Upper lobe of right lung (tissue), 1 donor: ENCODE data around the gene FAM43A. TPM values are rescaled to one million over a fixed set of nuclear protein-coding genes. Genes with fewer than 3 reads are reported as not detected.

Source experiments
- ATAC-seq: fragments of 200-7000 bp; cut with Tn5 transposase; one replicate; pipeline ENCODE4 v1.9.1; 2020; ENCODE audit warnings: mild to moderate bottlenecking, moderate library complexity
- DNase-seq: peaks from one replicate; pipeline ENCODE4 v3.0.0-alpha.2; 2020
- H3K27ac ChIP-seq: fragments of 200-600 bp; one replicate; pipeline ENCODE4 v1.8.0; 2022
- H3K27me3 ChIP-seq: fragments of 200-600 bp; one replicate; pipeline ENCODE4 v1.8.0; 2022; ENCODE audit warnings: mild to moderate bottlenecking
- H3K36me3 ChIP-seq: fragments of 200-600 bp; one replicate; pipeline ENCODE4 v1.8.0; 2022
- H3K4me1 ChIP-seq: fragments of 200-600 bp; one replicate; pipeline ENCODE4 v1.8.0; 2022
- H3K4me3 ChIP-seq: fragments of 200-600 bp; one replicate; pipeline ENCODE4 v1.8.0; 2022; ENCODE audit warnings: mild to moderate bottlenecking
- H3K9me3 ChIP-seq: fragments of 200-600 bp; one replicate; pipeline ENCODE4 v1.8.0; 2022
- intact Hi-C: fragments of 100-400 bp; cut with DNase I; formaldehyde crosslinking; loops from one replicate; pipeline ENCODE4 v1.11.0; 2022
- total RNA-seq: library from RNA; stranded (reverse); fragmentation: NEBNext Ultra II Directional; extraction: Animal tissue kit (Norgen Biotek cat#: 25700); gene quantifications from one replicate; pipeline ENCODE4 v1.2.1, GENCODE V29; 2021
- TF ChIP-seq, protein P1 (sequence below): fragments of 200-600 bp; IDR thresholded peaks from one replicate; pipeline ENCODE4 v1.8.0; 2022; ENCODE audit warnings: antibody characterized with exemption
- donor health status: DM: no; HTN: yes; CAD: no; lungs with severe emphysema.

The FAM43A gene
- total RNA-seq, 1 donor from 2014 or later = 25.7 TPM

DNA sequence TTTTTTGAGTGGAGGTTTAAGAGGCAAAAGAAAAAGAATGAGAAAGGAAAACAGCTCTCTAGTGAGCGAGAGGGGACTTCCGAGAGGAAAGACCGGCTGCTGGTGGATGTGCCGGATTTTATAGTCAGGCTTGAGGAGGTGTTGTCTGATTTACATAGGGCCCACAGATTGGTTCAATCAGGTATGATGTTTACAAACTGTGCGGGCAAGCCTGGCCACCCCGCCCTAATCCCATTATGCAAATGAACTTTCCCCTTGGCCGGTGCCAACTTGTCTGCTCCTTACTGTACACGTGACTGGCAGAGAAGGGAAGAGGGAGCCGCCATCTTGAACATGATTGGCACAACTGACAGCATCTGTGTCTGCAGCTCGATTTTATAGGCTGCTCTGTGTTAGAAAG, 44.7 kb downstream of the FAM43A start:
- intact Hi-C loops = no loop called here
- Histone ChIP-seq H3K9me3 (no peaks in the 10 kb centered on the region), H3K36me3 (no peaks in the 10 kb centered on the region), H3K4me1 (no peaks in the 10 kb centered on the region), H3K27ac (no peak overlapping the region), H3K4me3 (peak overlapping the region; percentile 5), H3K27me3 (no peaks in the 10 kb centered on the region)
- DNase-seq (no peak), ATAC-seq (peak; percentile 87)
- TF ChIP-seq, protein P1, sequence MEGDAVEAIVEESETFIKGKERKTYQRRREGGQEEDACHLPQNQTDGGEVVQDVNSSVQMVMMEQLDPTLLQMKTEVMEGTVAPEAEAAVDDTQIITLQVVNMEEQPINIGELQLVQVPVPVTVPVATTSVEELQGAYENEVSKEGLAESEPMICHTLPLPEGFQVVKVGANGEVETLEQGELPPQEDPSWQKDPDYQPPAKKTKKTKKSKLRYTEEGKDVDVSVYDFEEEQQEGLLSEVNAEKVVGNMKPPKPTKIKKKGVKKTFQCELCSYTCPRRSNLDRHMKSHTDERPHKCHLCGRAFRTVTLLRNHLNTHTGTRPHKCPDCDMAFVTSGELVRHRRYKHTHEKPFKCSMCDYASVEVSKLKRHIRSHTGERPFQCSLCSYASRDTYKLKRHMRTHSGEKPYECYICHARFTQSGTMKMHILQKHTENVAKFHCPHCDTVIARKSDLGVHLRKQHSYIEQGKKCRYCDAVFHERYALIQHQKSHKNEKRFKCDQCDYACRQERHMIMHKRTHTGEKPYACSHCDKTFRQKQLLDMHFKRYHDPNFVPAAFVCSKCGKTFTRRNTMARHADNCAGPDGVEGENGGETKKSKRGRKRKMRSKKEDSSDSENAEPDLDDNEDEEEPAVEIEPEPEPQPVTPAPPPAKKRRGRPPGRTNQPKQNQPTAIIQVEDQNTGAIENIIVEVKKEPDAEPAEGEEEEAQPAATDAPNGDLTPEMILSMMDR = no peak

DNA sequence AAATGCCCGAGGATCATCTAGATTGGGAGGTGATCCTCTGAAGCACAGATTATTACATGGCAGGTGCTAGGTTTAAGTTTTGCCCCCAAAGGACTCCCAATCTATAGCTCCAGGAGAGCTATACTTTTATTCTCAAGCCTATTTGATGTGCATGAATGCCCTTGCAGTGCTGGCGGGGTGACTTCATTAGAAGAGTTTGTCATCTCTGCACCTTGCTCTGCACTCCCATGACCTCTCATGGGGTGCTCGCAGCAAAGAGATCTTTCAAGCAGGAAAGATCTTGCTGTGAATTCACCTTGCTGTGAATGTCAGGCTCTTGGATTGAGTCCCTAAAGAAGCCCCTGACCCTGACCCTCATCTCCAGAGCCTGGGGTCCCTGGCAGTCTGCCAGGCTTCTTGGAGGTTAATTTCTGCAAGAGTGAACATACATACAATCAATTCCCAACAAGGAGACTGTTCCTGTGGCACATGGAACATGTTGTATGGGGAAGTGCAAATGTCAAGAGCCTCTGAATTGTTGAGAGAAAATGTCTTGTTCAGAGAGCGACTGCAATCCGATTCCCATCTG, 45.9 kb downstream of the FAM43A start:
- H3K27me3 ChIP-seq = no peaks in the 10 kb centered on the region
- ATAC-seq (no peak), DNase-seq (no peak)
- no peak overlapping the region for H3K27ac ChIP-seq
- H3K4me3 ChIP-seq = no peak overlapping the region
- H3K4me1 ChIP-seq = no peaks in the 10 kb centered on the region
- TF ChIP-seq, protein P1 = no peak
- intact Hi-C loops = no loop called here
- no peaks in the 10 kb centered on the region for H3K9me3 ChIP-seq
- no peaks in the 10 kb centered on the region for H3K36me3 ChIP-seq

DNA sequence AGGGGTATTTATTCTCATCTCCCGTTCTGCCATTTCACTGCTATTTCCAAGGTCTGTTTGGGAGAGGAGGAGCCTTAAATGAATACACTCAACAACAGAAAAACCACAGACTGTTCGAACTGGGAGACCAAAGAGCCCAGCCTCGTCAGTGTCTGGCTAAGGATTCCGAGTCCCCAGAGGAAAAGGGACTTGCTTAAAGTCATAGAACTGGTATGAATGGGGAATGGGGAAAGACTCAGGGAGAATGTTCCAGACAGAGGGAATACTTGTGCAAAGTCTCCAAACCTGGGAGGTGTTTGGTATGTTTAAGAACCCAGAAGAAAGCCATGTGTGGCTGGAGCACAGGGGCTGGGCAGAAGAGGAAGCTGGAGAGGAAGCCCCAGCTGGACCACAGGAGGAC, 46.9 kb downstream of the FAM43A start:
- DNase-seq (no peak), ATAC-seq (no peak)
- Histone ChIP-seq H3K27ac (no peak overlapping the region), H3K4me3 (no peak overlapping the region), H3K4me1 (no peaks in the 10 kb centered on the region), H3K9me3 (peaks cover 3% of the 10 kb centered on the region), H3K36me3 (no peaks in the 10 kb centered on the region), H3K27me3 (no peaks in the 10 kb centered on the region)
- intact Hi-C loops = no loop called here
- TF ChIP-seq, protein P1 = no peak

DNA sequence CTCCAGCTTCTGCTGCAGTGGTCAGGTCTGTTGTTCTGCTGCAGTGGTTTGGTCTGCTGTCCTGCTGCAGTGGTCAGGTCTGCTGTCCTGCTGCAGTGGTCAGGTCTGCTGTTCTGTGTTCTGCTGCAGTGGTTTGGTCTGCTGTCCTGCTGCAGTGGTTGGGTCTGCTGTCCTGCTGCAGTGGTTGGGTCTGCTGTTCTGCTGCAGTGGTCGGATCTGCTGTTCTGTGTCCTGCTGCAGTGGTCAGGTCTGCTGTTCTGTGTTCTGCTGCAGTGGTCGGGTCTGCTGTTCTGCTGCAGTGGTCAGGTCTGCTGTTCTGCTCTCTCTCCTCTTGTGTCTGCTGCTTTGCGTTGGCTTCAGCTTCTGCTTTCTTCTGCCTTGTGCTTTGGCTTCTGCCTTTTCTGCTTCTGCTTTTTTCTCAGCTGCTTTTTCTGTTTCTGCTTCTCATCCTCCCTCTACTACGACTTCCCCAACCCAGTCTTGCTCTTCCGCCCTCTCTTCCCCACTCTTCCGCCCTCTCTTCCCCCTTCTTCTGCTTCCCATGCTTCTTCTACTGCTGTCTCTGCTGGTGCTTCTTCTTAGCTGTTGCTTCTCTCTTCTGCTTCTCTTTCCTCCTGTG, 50.7 kb downstream of the FAM43A start:
- TF ChIP-seq, protein P1 = no peak
- H3K27ac ChIP-seq = no peak overlapping the region
- no peak overlapping the region for H3K4me3 ChIP-seq
- H3K4me1 ChIP-seq = no peaks in the 10 kb centered on the region
- intact Hi-C loops = no loop called here
- no peaks in the 10 kb centered on the region for H3K27me3 ChIP-seq
- ATAC-seq (peak; percentile 45), DNase-seq (no peak)
- peaks cover 4% of the 10 kb centered on the region for H3K9me3 ChIP-seq
- no peaks in the 10 kb centered on the region for H3K36me3 ChIP-seq

DNA sequence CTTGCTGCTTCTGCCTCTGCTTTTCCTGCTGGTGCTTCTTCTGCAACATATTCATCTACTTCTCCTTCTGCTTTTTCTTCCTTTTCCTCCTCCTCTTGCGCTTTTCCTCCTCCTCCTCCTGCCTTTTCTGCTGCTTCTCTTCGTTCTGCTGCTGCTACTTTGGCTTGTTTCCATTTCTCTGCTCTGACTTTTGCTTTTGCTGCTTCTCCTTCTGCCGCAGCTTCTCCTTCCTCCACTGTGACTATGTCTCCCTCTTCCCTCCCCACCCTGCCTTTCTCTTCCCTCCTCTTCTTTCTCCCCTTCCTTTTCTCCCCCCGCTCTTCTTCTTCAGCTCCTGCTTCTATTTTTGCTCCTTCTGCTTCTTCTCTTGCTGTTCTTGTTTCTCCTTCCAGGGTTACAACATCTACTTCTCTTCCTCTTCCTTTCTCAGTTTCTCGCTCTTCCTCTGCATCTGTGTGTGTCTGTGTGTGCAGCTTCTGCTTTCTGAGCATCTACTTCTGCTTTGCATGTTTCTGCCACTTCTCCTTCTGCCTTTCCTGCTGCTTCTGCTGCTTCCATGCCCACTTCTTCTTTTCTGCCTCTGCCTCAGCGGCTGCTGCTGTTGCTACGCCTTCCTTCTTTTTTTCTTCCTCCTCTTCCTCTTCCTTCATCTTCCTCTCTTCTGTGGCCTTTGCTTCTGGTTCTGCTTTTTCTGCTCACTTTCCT, 51.4 kb downstream of the FAM43A start:
- Histone ChIP-seq H3K4me1 (no peaks in the 10 kb centered on the region), H3K9me3 (peaks cover 4% of the 10 kb centered on the region), H3K36me3 (no peaks in the 10 kb centered on the region), H3K27me3 (no peaks in the 10 kb centered on the region), H3K27ac (no peak overlapping the region), H3K4me3 (no peak overlapping the region)
- intact Hi-C loops = no loop called here
- TF ChIP-seq, protein P1 = no peak
- peak; percentile 32 for ATAC-seq
- no peak for DNase-seq

Other genes with a start within 250 kb of the FAM43A start
- 101 TPM for gene ATP13A3, start 198.9 kb upstream of the FAM43A start, total RNA-seq
- 25.3 TPM for gene TMEM44, start 52.5 kb upstream of the FAM43A start, total RNA-seq
- 36.8 TPM for gene LSG1, start 13.7 kb upstream of the FAM43A start, total RNA-seq